RWPE2 (cell line): ENCODE data around the gene HEPHL1.
A peak's percentile ranks its signal among the peaks of the same experiment; 100 is the strongest.

Experiments
- ATAC-seq: fragments of 200-7000 bp; cut with Tn5 transposase; 3 replicates; pipeline ENCODE4 v1.9.1; 2021; ENCODE audit warnings: low read depth
- DNase-seq: peaks from one replicate; pipeline ENCODE4 v3.0.0-alpha.2; 2020; ENCODE audit warnings: low spot score
- H3K27ac ChIP-seq: fragments of 450-650 bp; 2 replicates; pipeline ENCODE4 v1.5.1; 2017; ENCODE audit warnings: mild to moderate bottlenecking; ENCODE audit not compliant: poor library complexity, severe bottlenecking
- H3K27me3 ChIP-seq: fragments of 250-450 bp; sonication (Bioruptor Pico); 2 replicates; pipeline ENCODE4 v1.5.1; 2021; ENCODE audit warnings: mild to moderate bottlenecking, moderate library complexity; ENCODE audit not compliant: insufficient read depth, poor library complexity, severe bottlenecking
- H3K36me3 ChIP-seq: fragments of 250-450 bp; sonication (Bioruptor Pico); 2 replicates; pipeline ENCODE4 v1.5.1; 2020; ENCODE audit warnings: low read depth, mild to moderate bottlenecking, moderate library complexity
- H3K4me1 ChIP-seq: fragments of 250-450 bp; sonication (Bioruptor Pico); 2 replicates; pipeline ENCODE4 v1.5.1; 2021; ENCODE audit warnings: mild to moderate bottlenecking, moderate library complexity; ENCODE audit not compliant: insufficient read depth, poor library complexity, severe bottlenecking
- H3K4me3 ChIP-seq: fragments of 250-450 bp; sonication (Bioruptor Pico); 2 replicates; pipeline ENCODE4 v1.5.1; 2021; ENCODE audit warnings: mild to moderate bottlenecking, moderate library complexity; ENCODE audit not compliant: severe bottlenecking
- H3K9me3 ChIP-seq: fragments of 250-450 bp; sonication (Bioruptor Pico); 2 replicates; pipeline ENCODE4 v1.5.1; 2021; ENCODE audit warnings: mild to moderate bottlenecking, moderate library complexity; ENCODE audit not compliant: severe bottlenecking
- TF ChIP-seq, protein P1 (sequence below): fragments of 450-650 bp; IDR thresholded peaks from one replicate; pipeline ENCODE4 v1.5.1; 2017; ENCODE audit warnings: mild to moderate bottlenecking, moderate library complexity; ENCODE audit not compliant: poor library complexity, severe bottlenecking

The HEPHL1 gene

DNA sequence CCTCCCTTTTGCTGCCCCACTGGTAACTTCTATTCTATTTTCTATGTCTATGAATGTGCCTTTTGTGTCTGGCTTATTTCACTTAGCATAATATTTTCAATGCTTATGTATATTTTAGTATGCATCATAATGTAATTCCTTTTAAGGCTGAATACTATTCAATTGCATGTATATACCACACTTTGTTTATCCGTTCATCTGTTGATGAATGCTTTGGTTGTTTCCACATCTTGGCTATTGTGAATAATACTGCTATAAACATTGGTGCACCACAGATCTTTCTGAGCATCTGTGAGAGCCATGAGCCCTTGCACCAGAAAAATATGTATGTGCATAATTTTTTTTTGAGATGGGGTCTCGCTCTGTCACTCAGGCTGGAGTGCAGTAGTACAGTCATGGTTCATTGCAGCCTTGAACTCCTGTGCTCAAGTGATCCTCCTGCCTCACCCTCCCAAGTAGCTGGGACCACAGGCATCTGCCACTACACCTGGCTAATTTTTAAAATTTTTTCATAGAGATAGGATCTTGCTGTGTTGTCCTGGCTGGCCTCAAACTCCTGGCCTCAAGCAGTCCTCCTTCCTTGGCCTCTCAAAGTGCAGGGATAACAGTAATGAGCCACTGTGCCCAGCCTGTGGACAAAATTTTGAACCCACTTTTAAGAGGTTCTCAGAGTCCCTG is 27.0 kb downstream of the HEPHL1 start:
- Histone ChIP-seq H3K36me3 (no peaks in the 10 kb centered on the region), H3K27ac (no peak overlapping the region), H3K4me3 (no peak overlapping the region), H3K27me3 (no peaks in the 10 kb centered on the region), H3K4me1 (no peaks in the 10 kb centered on the region), H3K9me3 (no peaks in the 10 kb centered on the region)
- ATAC-seq (no peak), DNase-seq (no peak)
- TF ChIP-seq, protein P1, sequence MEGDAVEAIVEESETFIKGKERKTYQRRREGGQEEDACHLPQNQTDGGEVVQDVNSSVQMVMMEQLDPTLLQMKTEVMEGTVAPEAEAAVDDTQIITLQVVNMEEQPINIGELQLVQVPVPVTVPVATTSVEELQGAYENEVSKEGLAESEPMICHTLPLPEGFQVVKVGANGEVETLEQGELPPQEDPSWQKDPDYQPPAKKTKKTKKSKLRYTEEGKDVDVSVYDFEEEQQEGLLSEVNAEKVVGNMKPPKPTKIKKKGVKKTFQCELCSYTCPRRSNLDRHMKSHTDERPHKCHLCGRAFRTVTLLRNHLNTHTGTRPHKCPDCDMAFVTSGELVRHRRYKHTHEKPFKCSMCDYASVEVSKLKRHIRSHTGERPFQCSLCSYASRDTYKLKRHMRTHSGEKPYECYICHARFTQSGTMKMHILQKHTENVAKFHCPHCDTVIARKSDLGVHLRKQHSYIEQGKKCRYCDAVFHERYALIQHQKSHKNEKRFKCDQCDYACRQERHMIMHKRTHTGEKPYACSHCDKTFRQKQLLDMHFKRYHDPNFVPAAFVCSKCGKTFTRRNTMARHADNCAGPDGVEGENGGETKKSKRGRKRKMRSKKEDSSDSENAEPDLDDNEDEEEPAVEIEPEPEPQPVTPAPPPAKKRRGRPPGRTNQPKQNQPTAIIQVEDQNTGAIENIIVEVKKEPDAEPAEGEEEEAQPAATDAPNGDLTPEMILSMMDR: no peak

GRCh38 chr11:94049351-94049750 is 28.2 kb downstream of the HEPHL1 start:
- no peak for DNase-seq
- Histone ChIP-seq H3K27ac (no peak overlapping the region), H3K9me3 (no peaks in the 10 kb centered on the region), H3K27me3 (no peaks in the 10 kb centered on the region), H3K4me1 (no peaks in the 10 kb centered on the region), H3K36me3 (no peaks in the 10 kb centered on the region), H3K4me3 (no peak overlapping the region)
- TF ChIP-seq, protein P1: no peak
- ATAC-seq: peak; percentile 58; the same call in 1 of the 3 replicates

GRCh38 chr11:94058630-94059029 is 37.5 kb downstream of the HEPHL1 start:
- no peaks in the 10 kb centered on the region for H3K27me3 ChIP-seq
- no peak overlapping the region for H3K27ac ChIP-seq
- H3K4me1 ChIP-seq: peaks cover 17% of the 10 kb centered on the region
- TF ChIP-seq, protein P1: no peak
- no peaks in the 10 kb centered on the region for H3K36me3 ChIP-seq
- DNase-seq: no peak
- peak; percentile 38; the same call in 1 of the 3 replicates for ATAC-seq
- H3K9me3 ChIP-seq: no peaks in the 10 kb centered on the region
- H3K4me3 ChIP-seq: no peak overlapping the region

GRCh38 chr11:94059065-94059464 is 37.9 kb downstream of the HEPHL1 start:
- no peaks in the 10 kb centered on the region for H3K9me3 ChIP-seq
- ATAC-seq: no peak
- DNase-seq: no peak
- H3K36me3 ChIP-seq: no peaks in the 10 kb centered on the region
- H3K4me3 ChIP-seq: no peak overlapping the region
- no peaks in the 10 kb centered on the region for H3K27me3 ChIP-seq
- TF ChIP-seq, protein P1: no peak
- no peak overlapping the region for H3K27ac ChIP-seq
- H3K4me1 ChIP-seq: peaks cover 17% of the 10 kb centered on the region

GRCh38 chr11:94060401-94060800 is 39.2 kb downstream of the HEPHL1 start:
- Histone ChIP-seq H3K36me3 (no peaks in the 10 kb centered on the region), H3K4me3 (no peak overlapping the region), H3K9me3 (no peaks in the 10 kb centered on the region), H3K4me1 (peaks cover 17% of the 10 kb centered on the region), H3K27ac (peak overlapping the region; percentile 19), H3K27me3 (no peaks in the 10 kb centered on the region)
- peak; percentile 98 for ATAC-seq
- no peak for DNase-seq
- TF ChIP-seq, protein P1: no peak
